ENCODE results near the gene HIRIP3. TPM values are rescaled to one million over a fixed set of nuclear protein-coding genes. Genes with fewer than 3 reads are reported as not detected.
"Not testable (repeated sequence)": the region's sequence is repeated elsewhere in the genome, so short reads cannot be mapped to it uniquely, and the experiment has no call there.

Gene HIRIP3
- total RNA-seq, 1 donor from 2014 or later, result 7.1 TPM

- H3K4me1 ChIP-seq, result peaks cover 9% of the 10 kb centered on the region
- no peak for TF ChIP-seq POLR2A (IDR thresholded peaks at IDR 0.05)
- no peak for TF ChIP-seq CTCF (IDR thresholded peaks at IDR 0.05)
- no peak for TF ChIP-seq POLR2AphosphoS5 (IDR thresholded peaks at IDR 0.05; ENCODE audit: insufficient read depth in 1 of 2, low read depth in 1 of 2)
- H3K4me3 ChIP-seq, result no peak overlapping the region
- H3K36me3 ChIP-seq, result no peaks in the 10 kb centered on the region
- intact Hi-C loops (cut with DNase I), result no loop called here
- H3K27me3 ChIP-seq, result no peaks in the 10 kb centered on the region
- H3K27ac ChIP-seq, result no peak overlapping the region
- H3K9me3 ChIP-seq, result no peaks in the 10 kb centered on the region
- DNase-seq (ENCODE audit: extremely low spot score in 2 of 2), result no peak
Observed at GRCh38 chr16:30016555-30017276, 21.3 kb upstream of the HIRIP3 start.

GRCh38 chr16:30015450-30015849, 20.0 kb upstream of the HIRIP3 start:
- H3K27ac ChIP-seq; H3K9me3 ChIP-seq; H3K36me3 ChIP-seq; DNase-seq (ENCODE audit: extremely low spot score in 2 of 2); H3K4me3 ChIP-seq; intact Hi-C loops (cut with DNase I); H3K27me3 ChIP-seq: not testable (repeated sequence)
- peaks cover 12% of the 10 kb centered on the region for H3K4me1 ChIP-seq

- H3K4me3 ChIP-seq; intact Hi-C loops (cut with DNase I); H3K9me3 ChIP-seq; H3K36me3 ChIP-seq; H3K27ac ChIP-seq; DNase-seq (ENCODE audit: extremely low spot score in 2 of 2); H3K27me3 ChIP-seq: not testable (repeated sequence)
- H3K4me1 ChIP-seq, result peaks cover 18% of the 10 kb centered on the region
Observed at GRCh38 chr16:30012598-30012997, 17.2 kb upstream of the HIRIP3 start.

- Histone ChIP-seq H3K36me3 (no peaks in the 10 kb centered on the region), H3K4me1 (peaks cover 18% of the 10 kb centered on the region), H3K27ac (no peak overlapping the region), H3K9me3 (no peaks in the 10 kb centered on the region), H3K27me3 (peaks cover 4% of the 10 kb centered on the region), H3K4me3 (peak overlapping the region in 1 of 2 donors; percentile 45)
- intact Hi-C loops (cut with DNase I), result no loop called here
- DNase-seq (ENCODE audit: extremely low spot score in 2 of 2), result no peak
- TF ChIP-seq CTCF (IDR thresholded peaks at IDR 0.05), result no peak
- TF ChIP-seq POLR2AphosphoS5 (IDR thresholded peaks at IDR 0.05; ENCODE audit: insufficient read depth in 1 of 2, low read depth in 1 of 2), result no peak
- no peak for TF ChIP-seq POLR2A (IDR thresholded peaks at IDR 0.05)
Observed at GRCh38 chr16:30011714-30012504, 16.5 kb upstream of the HIRIP3 start.

- H3K27me3 ChIP-seq, result peaks cover 4% of the 10 kb centered on the region
- intact Hi-C loops (cut with DNase I), result no loop called here
- H3K4me1 ChIP-seq, result peaks cover 18% of the 10 kb centered on the region
- DNase-seq (ENCODE audit: extremely low spot score in 2 of 2), result no peak
- H3K36me3 ChIP-seq, result no peaks in the 10 kb centered on the region
- no peaks in the 10 kb centered on the region for H3K9me3 ChIP-seq
- TF ChIP-seq CTCF (IDR thresholded peaks at IDR 0.05) (no peak), POLR2A (IDR thresholded peaks at IDR 0.05) (no peak)
- peak within 1 kb of the TSS; percentile 29 to 45 for H3K4me3 ChIP-seq
- H3K27ac ChIP-seq, result no peak within 1 kb of the TSS
Observed at GRCh38 chr16:30010844-30011713, 15.7 kb upstream of the HIRIP3 start, which contains the start of gene DOC2A. TSS of gene DOC2A (minus strand) at chr16:30011027. CDS start at chr16:30010222, 805 bp downstream.
